Liver (tissue), 9 donors: ENCODE measurements around the gene TXNDC16. TPM values are rescaled to one million over a fixed set of nuclear protein-coding genes. Genes with fewer than 3 reads are reported as not detected.

Experiments used
- DNase-seq: peaks from one replicate; pipeline ENCODE4 v3.0.0-alpha.2; 2017; ENCODE audit warnings: low spot score
- H3K27ac ChIP-seq, 2 donors: one replicate each; pipeline ENCODE4 v1.7.0; 2013; ENCODE audit warnings: inconsistent platforms in 2 of 2, low read length in 2 of 2, control low read depth in 1 of 2, low read depth in 1 of 2, mild to moderate bottlenecking in 1 of 2
- H3K27me3 ChIP-seq, 4 donors: one replicate each; pipeline versions ENCODE4 v1.6.1 to v1.7.0; 2013; ENCODE audit warnings: low read length in 3 of 4, inconsistent platforms in 1 of 4, mild to moderate bottlenecking in 1 of 4, moderate library complexity in 1 of 4; ENCODE audit not compliant: control insufficient read depth in 4 of 4, insufficient read depth in 4 of 4
- H3K36me3 ChIP-seq, 4 donors: one replicate each; pipeline versions ENCODE4 v1.6.1 to v1.7.0; 2013; ENCODE audit warnings: low read length in 3 of 4, mild to moderate bottlenecking in 3 of 4, low read depth in 1 of 4, moderate library complexity in 1 of 4; ENCODE audit not compliant: control insufficient read depth in 4 of 4, insufficient read depth in 3 of 4
- H3K4me1 ChIP-seq, 4 donors: one replicate each; pipeline versions ENCODE4 v1.6.1 to v1.7.0; 2013; ENCODE audit warnings: low read length in 3 of 4, mild to moderate bottlenecking in 3 of 4, moderate library complexity in 1 of 4; ENCODE audit not compliant: control insufficient read depth in 4 of 4, insufficient read depth in 4 of 4
- H3K4me3 ChIP-seq, 3 donors: one replicate each; pipeline versions ENCODE4 v1.6.1 to v1.7.0; 2013; ENCODE audit warnings: low read length in 3 of 3, control low read depth in 1 of 3, low read depth in 1 of 3, mild to moderate bottlenecking in 1 of 3
- H3K9ac ChIP-seq, 2 donors: one replicate each; pipeline ENCODE4 v1.7.0; 2013; ENCODE audit warnings: low read length in 2 of 2, mild to moderate bottlenecking in 2 of 2, moderate library complexity in 2 of 2, control low read depth in 1 of 2, low read depth in 1 of 2
- H3K9me3 ChIP-seq, 4 donors: one replicate each; pipeline versions ENCODE4 v1.6.1 to v1.7.0; 2013; ENCODE audit warnings: low read length in 3 of 4; ENCODE audit not compliant: control insufficient read depth in 4 of 4
- EGR1 ChIP-seq, 2 donors: IDR thresholded peaks; 2 replicates each; pipeline ENCODE4 v1.6.1; 2016 to 2018; ENCODE audit warnings: antibody characterized with exemption in 2 of 2, low read depth in 2 of 2
- FOXA1 ChIP-seq: IDR thresholded peaks from 2 replicates; pipeline ENCODE4 v1.6.1; 2016; ENCODE audit warnings: antibody characterized with exemption
- FOXA2 ChIP-seq: IDR thresholded peaks from 2 replicates; pipeline ENCODE4 v1.6.1; 2016; ENCODE audit warnings: antibody characterized with exemption
- HNF4A ChIP-seq, 2 donors: conservative IDR thresholded peaks; 2 replicates each; pipeline ENCODE4 v1.6.1; 2016; ENCODE audit warnings: antibody characterized with exemption in 2 of 2, mild to moderate bottlenecking in 2 of 2
- JUND ChIP-seq, 2 donors: IDR thresholded peaks; 2 replicates each; pipeline ENCODE4 v1.6.1; 2016; ENCODE audit warnings: antibody characterized with exemption in 2 of 2
- NR2F2 ChIP-seq: IDR thresholded peaks from 2 replicates; pipeline ENCODE4 v1.6.1; 2016; ENCODE audit warnings: antibody characterized with exemption
- RAD21 ChIP-seq, 2 donors: IDR thresholded peaks; 2 replicates each; pipeline ENCODE4 v1.6.1; 2016; ENCODE audit warnings: antibody characterized with exemption in 2 of 2, mild to moderate bottlenecking in 2 of 2
- RXRA ChIP-seq, 2 donors: IDR thresholded peaks; 2 replicates each; pipeline ENCODE4 v1.6.1; 2017 to 2018; ENCODE audit warnings: antibody characterized with exemption in 2 of 2, mild to moderate bottlenecking in 1 of 2
- SP1 ChIP-seq: IDR thresholded peaks from 2 replicates; pipeline ENCODE4 v1.6.1; 2018; ENCODE audit warnings: antibody characterized with exemption, mild to moderate bottlenecking
- TAF1 ChIP-seq: conservative IDR thresholded peaks from 2 replicates; pipeline ENCODE4 v1.6.1; 2016; ENCODE audit warnings: antibody characterized with exemption, mild to moderate bottlenecking
- YY1 ChIP-seq: IDR thresholded peaks from 2 replicates; pipeline ENCODE4 v1.6.1; 2016; ENCODE audit warnings: antibody characterized with exemption, mild to moderate bottlenecking
- WGBS: extraction: QIAGEN DNeasy Blood & Tissue Kit; methylation state at CpG from one replicate; pipeline ENCODE4 v1.1.7; 2013; 5-methylcytosine and 5-hydroxymethylcytosine counted together
- polyA plus RNA-seq, 2 donors: library from polyadenylated mRNA; stranded (reverse) in 1 of 2; unstranded in 1 of 2; fragments of 200-250 nt in 1 of 2; fragments of >200 nt in 1 of 2; fragmentation: Nextera tagmentation in 1 of 2; extraction: Ambion mirVana in 1 of 2; gene quantifications; one replicate each; pipeline versions ENCODE4 v1.2.1 to v1.2.3, GENCODE V29; 2013 to 2015
- total RNA-seq, 2 donors: library from RNA; depleted of rRNA; stranded (reverse); fragments of >200 nt; gene quantifications; one replicate each; pipeline ENCODE4 v1.2.3, GENCODE V29; 2014
- TF ChIP-seq, protein P1 (sequence below): IDR thresholded peaks from 2 replicates; pipeline ENCODE4 v1.6.1; 2016; ENCODE audit warnings: antibody characterized with exemption
- TF ChIP-seq, protein P2 (sequence below): fragments of 150-350 bp; IDR thresholded peaks from 2 replicates; pipeline ENCODE4 v1.5.1; 2017; ENCODE audit warnings: improper control_type of control experiment, low read depth, low read length; ENCODE audit not compliant: missing input control
- TF ChIP-seq, protein P3 (sequence below): IDR thresholded peaks from 2 replicates; pipeline ENCODE4 v1.6.1; 2016; ENCODE audit warnings: antibody characterized with exemption
- TF ChIP-seq, protein P4 (sequence below): IDR thresholded peaks from 2 replicates; pipeline ENCODE4 v1.6.1; 2016; ENCODE audit warnings: antibody characterized with exemption
- TF ChIP-seq, protein P5 (sequence below): IDR thresholded peaks from 2 replicates; pipeline ENCODE4 v1.6.1; 2016; ENCODE audit warnings: antibody characterized with exemption, mild to moderate bottlenecking
- donor health status: healthy.
- donor health status: healthy.
- donor health status: healthy.
- donor health status: healthy.
- donor health status: healthy.

TXNDC16 gene
- total and polyA plus RNA-seq, 4 donors: 2.0 to 16.2 (median 4.1) TPM

DNA sequence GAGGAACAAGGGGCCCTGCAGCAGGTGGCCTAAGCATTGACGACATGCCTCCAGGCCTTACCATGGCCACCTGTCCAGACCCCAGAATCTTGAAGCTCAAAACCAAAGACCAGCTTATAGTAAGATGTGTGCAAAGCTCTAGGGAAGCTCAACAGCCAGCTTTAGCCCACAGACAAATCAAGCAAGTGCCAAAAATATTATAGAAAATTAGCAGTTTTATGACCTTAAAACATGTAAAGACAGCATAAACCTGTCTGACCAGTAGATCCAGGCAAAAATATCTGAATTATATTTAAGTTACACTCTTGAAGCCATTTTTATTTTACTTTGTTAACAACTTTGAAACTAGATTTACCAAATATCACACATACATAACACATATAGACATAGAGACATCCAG is 90.6 kb downstream of the TXNDC16 start:
- no peaks in the 10 kb centered on the region for H3K9me3 ChIP-seq
- no peak overlapping the region for H3K4me3 ChIP-seq
- H3K27me3 ChIP-seq: no peaks in the 10 kb centered on the region
- no peaks in the 10 kb centered on the region for H3K4me1 ChIP-seq
- TF ChIP-seq NR2F2: no peak
- TF ChIP-seq YY1: no peak
- no peak for TF ChIP-seq FOXA2
- TF ChIP-seq, protein P1, sequence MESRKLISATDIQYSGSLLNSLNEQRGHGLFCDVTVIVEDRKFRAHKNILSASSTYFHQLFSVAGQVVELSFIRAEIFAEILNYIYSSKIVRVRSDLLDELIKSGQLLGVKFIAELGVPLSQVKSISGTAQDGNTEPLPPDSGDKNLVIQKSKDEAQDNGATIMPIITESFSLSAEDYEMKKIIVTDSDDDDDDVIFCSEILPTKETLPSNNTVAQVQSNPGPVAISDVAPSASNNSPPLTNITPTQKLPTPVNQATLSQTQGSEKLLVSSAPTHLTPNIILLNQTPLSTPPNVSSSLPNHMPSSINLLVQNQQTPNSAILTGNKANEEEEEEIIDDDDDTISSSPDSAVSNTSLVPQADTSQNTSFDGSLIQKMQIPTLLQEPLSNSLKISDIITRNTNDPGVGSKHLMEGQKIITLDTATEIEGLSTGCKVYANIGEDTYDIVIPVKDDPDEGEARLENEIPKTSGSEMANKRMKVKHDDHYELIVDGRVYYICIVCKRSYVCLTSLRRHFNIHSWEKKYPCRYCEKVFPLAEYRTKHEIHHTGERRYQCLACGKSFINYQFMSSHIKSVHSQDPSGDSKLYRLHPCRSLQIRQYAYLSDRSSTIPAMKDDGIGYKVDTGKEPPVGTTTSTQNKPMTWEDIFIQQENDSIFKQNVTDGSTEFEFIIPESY: no peak
- no peak for TF ChIP-seq HNF4A (conservative IDR thresholded peaks at IDR 0.05)
- no peak for TF ChIP-seq RAD21 (IDR thresholded peaks at IDR 0.05)
- no peak overlapping the region for H3K27ac ChIP-seq
- 98% methylated on average over 1 of the region's 1 CpG for WGBS
- no peak for DNase-seq
- H3K36me3 ChIP-seq: no peaks in the 10 kb centered on the region
- no peak overlapping the region for H3K9ac ChIP-seq

DNA sequence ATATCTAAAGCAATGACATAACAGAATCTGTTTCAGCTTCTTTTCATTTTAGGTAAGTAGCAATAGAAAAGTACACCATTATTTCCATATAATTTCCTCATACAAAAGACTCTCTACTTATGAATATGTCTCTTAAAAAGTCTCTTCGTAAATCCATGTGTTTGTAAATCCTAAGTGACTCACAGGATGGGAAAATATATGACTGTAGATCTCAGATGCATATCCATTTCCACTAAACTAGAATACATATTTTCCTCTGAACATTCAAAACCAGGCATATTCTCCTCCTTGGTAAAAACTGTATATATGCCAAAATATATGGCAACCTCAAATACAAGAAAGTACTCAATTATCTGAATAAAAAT is 93.6 kb downstream of the TXNDC16 start:
- Histone ChIP-seq H3K36me3 (peaks cover 0 to 11% (median 0%) of the 10 kb centered on the region in 4 donors), H3K4me1 (no peaks in the 10 kb centered on the region), H3K4me3 (no peak overlapping the region), H3K27ac (no peak overlapping the region), H3K27me3 (no peaks in the 10 kb centered on the region), H3K9me3 (no peaks in the 10 kb centered on the region), H3K9ac (no peak overlapping the region)
- 97% methylated on average over 1 of the region's 1 CpG for WGBS
- no peak for DNase-seq
- TF ChIP-seq YY1 (no peak), EGR1 (IDR thresholded peaks at IDR 0.05; ENCODE audit: low read depth in 2 of 2) (no peak), RXRA (IDR thresholded peaks at IDR 0.05) (no peak), SP1 (no peak), FOXA1 (no peak), NR2F2 (no peak), JUND (IDR thresholded peaks at IDR 0.05) (no peak), HNF4A (conservative IDR thresholded peaks at IDR 0.05) (no peak), TAF1 (no peak)
- TF ChIP-seq, protein P2, sequence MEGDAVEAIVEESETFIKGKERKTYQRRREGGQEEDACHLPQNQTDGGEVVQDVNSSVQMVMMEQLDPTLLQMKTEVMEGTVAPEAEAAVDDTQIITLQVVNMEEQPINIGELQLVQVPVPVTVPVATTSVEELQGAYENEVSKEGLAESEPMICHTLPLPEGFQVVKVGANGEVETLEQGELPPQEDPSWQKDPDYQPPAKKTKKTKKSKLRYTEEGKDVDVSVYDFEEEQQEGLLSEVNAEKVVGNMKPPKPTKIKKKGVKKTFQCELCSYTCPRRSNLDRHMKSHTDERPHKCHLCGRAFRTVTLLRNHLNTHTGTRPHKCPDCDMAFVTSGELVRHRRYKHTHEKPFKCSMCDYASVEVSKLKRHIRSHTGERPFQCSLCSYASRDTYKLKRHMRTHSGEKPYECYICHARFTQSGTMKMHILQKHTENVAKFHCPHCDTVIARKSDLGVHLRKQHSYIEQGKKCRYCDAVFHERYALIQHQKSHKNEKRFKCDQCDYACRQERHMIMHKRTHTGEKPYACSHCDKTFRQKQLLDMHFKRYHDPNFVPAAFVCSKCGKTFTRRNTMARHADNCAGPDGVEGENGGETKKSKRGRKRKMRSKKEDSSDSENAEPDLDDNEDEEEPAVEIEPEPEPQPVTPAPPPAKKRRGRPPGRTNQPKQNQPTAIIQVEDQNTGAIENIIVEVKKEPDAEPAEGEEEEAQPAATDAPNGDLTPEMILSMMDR: no peak
- TF ChIP-seq, protein P3, sequence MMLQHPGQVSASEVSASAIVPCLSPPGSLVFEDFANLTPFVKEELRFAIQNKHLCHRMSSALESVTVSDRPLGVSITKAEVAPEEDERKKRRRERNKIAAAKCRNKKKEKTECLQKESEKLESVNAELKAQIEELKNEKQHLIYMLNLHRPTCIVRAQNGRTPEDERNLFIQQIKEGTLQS: no peak
- TF ChIP-seq, protein P4, sequence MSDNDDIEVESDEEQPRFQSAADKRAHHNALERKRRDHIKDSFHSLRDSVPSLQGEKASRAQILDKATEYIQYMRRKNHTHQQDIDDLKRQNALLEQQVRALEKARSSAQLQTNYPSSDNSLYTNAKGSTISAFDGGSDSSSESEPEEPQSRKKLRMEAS: no peak
- TF ChIP-seq, protein P5, sequence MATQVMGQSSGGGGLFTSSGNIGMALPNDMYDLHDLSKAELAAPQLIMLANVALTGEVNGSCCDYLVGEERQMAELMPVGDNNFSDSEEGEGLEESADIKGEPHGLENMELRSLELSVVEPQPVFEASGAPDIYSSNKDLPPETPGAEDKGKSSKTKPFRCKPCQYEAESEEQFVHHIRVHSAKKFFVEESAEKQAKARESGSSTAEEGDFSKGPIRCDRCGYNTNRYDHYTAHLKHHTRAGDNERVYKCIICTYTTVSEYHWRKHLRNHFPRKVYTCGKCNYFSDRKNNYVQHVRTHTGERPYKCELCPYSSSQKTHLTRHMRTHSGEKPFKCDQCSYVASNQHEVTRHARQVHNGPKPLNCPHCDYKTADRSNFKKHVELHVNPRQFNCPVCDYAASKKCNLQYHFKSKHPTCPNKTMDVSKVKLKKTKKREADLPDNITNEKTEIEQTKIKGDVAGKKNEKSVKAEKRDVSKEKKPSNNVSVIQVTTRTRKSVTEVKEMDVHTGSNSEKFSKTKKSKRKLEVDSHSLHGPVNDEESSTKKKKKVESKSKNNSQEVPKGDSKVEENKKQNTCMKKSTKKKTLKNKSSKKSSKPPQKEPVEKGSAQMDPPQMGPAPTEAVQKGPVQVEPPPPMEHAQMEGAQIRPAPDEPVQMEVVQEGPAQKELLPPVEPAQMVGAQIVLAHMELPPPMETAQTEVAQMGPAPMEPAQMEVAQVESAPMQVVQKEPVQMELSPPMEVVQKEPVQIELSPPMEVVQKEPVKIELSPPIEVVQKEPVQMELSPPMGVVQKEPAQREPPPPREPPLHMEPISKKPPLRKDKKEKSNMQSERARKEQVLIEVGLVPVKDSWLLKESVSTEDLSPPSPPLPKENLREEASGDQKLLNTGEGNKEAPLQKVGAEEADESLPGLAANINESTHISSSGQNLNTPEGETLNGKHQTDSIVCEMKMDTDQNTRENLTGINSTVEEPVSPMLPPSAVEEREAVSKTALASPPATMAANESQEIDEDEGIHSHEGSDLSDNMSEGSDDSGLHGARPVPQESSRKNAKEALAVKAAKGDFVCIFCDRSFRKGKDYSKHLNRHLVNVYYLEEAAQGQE: no peak
